22Rv1 (cell line): Measurements from ENCODE around the gene GCSAM.

Source experiments
- ZFX ChIP-seq: fragments of 450-650 bp; IDR thresholded peaks from 2 replicates; pipeline ENCODE4 v1.6.1; 2017; ENCODE audit warnings: antibody characterized with exemption, borderline replicate concordance
- TF ChIP-seq, protein P1 (sequence below): fragments of 450-650 bp; IDR thresholded peaks from 2 replicates; pipeline ENCODE4 v1.5.1; 2017; ENCODE audit warnings: mild to moderate bottlenecking

- TF ChIP-seq, protein P1, sequence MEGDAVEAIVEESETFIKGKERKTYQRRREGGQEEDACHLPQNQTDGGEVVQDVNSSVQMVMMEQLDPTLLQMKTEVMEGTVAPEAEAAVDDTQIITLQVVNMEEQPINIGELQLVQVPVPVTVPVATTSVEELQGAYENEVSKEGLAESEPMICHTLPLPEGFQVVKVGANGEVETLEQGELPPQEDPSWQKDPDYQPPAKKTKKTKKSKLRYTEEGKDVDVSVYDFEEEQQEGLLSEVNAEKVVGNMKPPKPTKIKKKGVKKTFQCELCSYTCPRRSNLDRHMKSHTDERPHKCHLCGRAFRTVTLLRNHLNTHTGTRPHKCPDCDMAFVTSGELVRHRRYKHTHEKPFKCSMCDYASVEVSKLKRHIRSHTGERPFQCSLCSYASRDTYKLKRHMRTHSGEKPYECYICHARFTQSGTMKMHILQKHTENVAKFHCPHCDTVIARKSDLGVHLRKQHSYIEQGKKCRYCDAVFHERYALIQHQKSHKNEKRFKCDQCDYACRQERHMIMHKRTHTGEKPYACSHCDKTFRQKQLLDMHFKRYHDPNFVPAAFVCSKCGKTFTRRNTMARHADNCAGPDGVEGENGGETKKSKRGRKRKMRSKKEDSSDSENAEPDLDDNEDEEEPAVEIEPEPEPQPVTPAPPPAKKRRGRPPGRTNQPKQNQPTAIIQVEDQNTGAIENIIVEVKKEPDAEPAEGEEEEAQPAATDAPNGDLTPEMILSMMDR = no peak
- no peak for TF ChIP-seq ZFX
Observed at GRCh38 chr3:112140584-112140983, 7.5 kb upstream of the GCSAM start.
